ENCODE results near the gene TTC3. TPM values are rescaled to one million over a fixed set of nuclear protein-coding genes. Genes with fewer than 3 reads are reported as not detected.

TTC3 gene
- total and polyA plus RNA-seq, 10 of the 15 experiments (the other 5 are each of a cell fraction or from before 2014, with no cell fraction given) = 23.1 to 94.9 (median 72.7) TPM

GRCh38 chr21:37072274-37072987 is 623 bp upstream of the TTC3 start (continued):
- no peak for TF ChIP-seq ZBTB4 (CRISPR knock-in tag; IDR thresholded peaks at IDR 0.05)
- TF ChIP-seq NKRF (conservative IDR thresholded peaks at IDR 0.05) = 0 out of 2 replicates have a peak, but pooled peaks have one; percentile 54
- TF ChIP-seq FOS (IDR thresholded peaks at IDR 0.05; ENCODE audit: borderline replicate concordance, extremely low read depth, insufficient read length) = no peak
- TF ChIP-seq NBN (IDR thresholded peaks at IDR 0.05) = peak; percentile 25; the same call in 1 of the 2 replicates
- TF ChIP-seq ATF7 (IDR thresholded peaks at IDR 0.05; ENCODE audit: low read depth) = no peak
- TF ChIP-seq CEBPZ (IDR thresholded peaks at IDR 0.05; ENCODE audit: low read depth, low read length) = no peak
- TF ChIP-seq NFYB (IDR thresholded peaks at IDR 0.05; ENCODE audit: insufficient read depth, low read depth, low read length) = no peak
- TF ChIP-seq HDGF (IDR thresholded peaks at IDR 0.05) = 0 out of 2 replicates have a peak, but pooled peaks have one; percentile 49
- TF ChIP-seq ASH2L (IDR thresholded peaks at IDR 0.05; ENCODE audit: borderline replicate concordance, low read depth) = no peak
- no peak for TF ChIP-seq RBBP5 (conservative IDR thresholded peaks at IDR 0.05)
- no peak for TF ChIP-seq ZSCAN29 (IDR thresholded peaks at IDR 0.05)
- no peak for TF ChIP-seq MLLT1 (IDR thresholded peaks at IDR 0.05)
- TF ChIP-seq ZNF217 (IDR thresholded peaks at IDR 0.05) = no peak
- TF ChIP-seq HDAC2 (IDR thresholded peaks at IDR 0.05) = 0 out of 2 replicates have a peak, but pooled peaks have one; percentile 9
- TF ChIP-seq GABPA (IDR thresholded peaks at IDR 0.05; ENCODE audit: low read depth) = no peak
- no peak for TF ChIP-seq RFX5 (IDR thresholded peaks at IDR 0.05; ENCODE audit: low read depth, low read length)
- no peak for TF ChIP-seq TCF12 (IDR thresholded peaks at IDR 0.05; ENCODE audit: low read depth, low read length)
- peak; percentile 14 for TF ChIP-seq KLF5 (IDR thresholded peaks at IDR 0.05; ENCODE audit: partially characterized antibody)
- no peak for TF ChIP-seq MEF2A (IDR thresholded peaks at IDR 0.05; ENCODE audit: insufficient read depth, low read depth, low read length)

Data from GM12878 (cell line).